Ammon's horn (tissue), 1 donor: ENCODE results near the gene SENP1.
"Not testable (repeated sequence)": the region's sequence is repeated elsewhere in the genome, so short reads cannot be mapped to it uniquely, and the experiment has no call there.

Source experiments
- DNase-seq: peaks from one replicate; pipeline ENCODE4 v3.0.0-alpha.2; 2016; ENCODE audit warnings: low spot score

The SENP1 gene

DNA sequence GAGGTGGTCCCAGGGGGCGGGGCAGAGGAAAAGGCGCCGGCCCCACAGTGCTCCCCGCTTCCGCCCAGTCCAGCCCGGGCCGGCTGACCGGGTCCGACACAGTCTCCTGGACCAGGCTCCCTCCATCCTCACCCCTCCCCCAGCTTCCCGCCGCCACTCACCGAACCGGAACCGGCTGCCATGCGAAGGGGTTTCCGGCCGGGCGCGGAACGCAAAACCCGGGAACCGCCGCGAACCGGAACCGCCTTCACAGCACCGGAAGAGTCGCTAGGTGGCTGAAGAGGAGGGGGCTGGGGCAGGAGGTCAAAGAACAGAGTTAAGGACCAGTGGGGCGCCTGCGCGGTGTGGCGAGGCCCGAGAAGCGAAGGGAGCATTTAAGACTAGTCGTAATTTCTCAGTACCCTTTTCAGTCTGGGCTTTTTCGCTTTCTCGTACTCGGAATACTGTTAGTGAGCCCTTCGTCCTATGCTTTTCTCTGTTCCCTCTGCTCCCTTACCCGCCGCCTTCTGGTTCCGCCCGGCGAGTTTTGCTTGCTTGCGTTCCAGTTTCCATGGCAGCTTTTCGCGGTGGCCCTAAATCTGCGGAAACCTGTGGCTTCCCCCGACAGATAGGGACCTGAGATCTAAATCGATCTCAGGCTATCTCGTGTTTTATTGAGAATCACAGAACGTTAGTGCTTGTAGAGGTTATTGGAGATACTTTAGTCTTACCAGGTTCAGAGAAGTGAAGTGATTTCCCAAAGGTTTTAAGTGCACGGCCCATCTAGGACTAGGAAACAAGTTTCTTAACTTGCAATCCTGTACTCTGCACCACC, at the start of gene SENP1:
Gene SENP1 (minus strand): TSS at position 213 of the 814 bp plus-strand sequence. CDS start 4,607 bp downstream, outside the sequence.
- peak; percentile 88 for DNase-seq

DNA sequence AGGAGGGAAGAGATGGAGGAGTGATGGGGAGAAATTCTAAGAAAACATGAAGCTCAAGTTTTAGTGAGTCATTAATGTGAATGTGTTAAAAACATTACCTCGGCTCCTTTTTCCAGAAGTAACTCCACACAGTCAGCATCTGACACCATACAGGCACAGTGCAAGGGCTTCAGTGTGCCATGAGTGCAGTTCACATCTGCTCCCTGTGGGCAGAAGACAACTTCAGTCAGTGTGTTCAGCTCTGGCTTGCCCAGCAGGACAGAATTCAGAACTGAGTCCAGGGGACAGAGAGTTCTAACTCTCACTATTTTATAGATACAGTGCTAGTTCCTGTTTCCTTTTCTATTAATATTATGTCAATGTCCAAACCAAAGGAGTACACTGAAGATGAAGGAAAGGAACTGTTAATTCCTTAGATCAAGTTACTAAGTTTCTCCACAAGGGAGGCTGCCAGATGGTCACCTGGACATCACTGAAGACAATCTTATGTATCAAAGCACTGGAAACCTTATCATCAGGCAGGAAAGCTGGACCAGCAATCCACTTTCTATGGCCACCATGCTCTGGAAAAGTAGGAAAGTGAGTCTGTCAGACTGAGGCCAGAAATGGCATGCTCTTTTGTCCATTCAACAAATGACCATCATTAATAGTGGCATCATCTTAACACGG, 45.4 kb upstream of the SENP1 start:
- no peak for DNase-seq

DNA sequence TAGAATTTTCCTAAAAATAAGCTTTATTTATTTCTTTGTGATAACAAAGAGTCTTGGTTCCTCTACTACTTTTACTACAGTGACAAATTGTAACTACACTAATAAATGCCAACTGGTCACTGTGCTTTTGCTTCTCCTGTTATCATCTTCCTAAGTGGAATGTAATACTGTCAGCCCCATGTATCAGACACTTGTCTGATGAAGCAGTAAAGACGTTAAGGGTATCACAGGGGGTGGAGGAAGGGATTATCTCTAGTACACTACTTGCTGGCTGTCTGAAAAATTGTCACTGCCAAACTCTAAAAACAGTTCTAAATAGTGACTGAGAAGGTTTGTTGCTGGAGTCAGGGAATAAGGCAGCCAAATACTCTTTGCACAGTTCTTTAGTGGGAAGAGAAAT, 40.1 kb upstream of the SENP1 start:
- DNase-seq, result no peak

DNA sequence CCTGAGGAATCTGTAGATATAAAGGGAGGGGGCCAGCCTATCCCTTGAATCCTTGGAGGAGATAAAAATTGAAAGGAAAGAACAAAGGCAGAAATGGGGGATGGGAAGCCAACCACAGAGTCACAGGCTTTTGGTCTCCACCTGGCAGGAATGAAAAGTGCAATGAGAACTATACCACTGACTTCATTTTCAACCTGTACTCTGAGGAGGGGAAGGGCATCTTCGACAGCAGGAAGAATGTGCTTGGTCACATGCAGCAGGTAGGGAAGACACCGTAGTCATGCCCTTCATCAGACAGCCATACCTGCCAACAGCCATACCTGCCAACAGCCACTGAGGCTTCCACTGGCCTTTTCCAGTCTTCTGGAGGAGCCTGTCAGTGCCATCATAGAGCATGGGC, 38.0 kb upstream of the SENP1 start:
- DNase-seq, result no peak

DNA sequence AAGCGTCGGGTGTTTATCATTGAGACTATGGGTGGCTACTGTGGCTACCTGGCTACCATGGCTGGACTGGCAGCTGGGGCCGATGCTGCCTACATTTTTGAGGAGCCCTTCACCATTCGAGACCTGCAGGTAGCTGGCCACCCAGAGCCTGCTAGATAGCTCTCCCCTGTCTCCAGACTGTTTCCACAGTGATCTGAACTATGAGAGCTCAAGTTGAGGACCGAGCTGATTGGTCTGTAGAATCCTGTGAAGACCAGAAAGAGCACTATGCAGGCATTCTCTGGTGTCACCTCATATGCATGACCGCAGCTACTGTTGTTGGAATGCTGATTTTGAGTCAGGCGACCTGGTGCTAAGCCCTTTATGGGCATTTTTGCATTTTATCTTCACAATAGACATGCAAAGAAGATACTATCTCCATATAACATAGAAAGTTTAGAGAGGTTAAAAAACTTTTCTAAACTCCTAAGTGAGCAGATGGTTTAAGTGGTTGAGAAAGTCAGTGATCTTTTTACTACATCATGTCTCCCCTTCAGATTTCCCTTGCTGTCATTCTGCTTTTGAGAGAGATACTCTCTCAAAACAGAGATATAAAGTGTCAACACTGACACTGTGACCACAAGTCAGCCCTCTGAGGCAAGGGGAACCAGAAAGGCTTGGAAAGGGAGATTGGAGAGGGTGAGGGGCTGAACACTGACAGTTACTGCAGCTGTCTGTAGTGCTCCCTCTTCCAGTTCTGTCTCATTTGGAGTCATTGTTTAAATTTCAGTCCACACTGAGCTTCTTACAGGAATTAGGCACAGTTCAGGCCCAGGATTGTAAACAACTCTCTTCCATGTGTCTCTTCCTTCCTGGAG, 37.2 kb upstream of the SENP1 start:
- no peak for DNase-seq

DNA sequence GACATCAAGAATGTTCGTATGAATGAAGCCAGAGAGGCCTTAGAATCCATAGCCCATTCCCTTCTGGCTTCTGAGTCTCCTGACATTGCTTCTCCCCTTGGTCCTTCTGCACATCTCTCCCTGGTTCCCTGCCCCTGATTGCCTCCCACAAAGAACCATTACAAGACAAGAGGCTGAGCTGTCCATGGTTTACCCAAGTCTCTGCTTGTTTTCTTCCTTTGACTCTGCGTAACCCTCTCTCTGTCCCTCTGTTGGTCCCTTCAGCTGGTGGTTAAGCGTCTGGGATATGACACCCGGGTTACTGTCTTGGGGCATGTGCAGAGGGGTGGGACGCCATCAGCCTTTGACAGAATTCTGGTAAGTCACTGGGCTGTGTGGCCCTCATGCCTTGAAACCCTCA, 29.1 kb upstream of the SENP1 start:
- DNase-seq, result no peak

DNA sequence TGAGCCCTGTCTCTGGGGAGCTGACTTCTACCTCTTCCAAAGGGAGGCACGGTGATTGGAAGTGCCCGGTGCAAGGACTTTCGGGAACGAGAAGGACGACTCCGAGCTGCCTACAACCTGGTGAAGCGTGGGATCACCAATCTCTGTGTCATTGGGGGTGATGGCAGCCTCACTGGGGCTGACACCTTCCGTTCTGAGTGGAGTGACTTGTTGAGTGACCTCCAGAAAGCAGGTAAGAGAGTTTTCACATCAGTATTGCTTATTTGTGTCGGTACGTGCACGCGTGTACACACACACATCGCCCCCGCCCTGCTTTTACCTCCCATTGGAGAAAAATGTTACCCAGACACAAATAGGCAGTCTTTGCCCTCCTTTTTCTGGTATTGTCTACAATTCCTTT, 26.9 kb upstream of the SENP1 start:
- DNase-seq, result no peak

DNA sequence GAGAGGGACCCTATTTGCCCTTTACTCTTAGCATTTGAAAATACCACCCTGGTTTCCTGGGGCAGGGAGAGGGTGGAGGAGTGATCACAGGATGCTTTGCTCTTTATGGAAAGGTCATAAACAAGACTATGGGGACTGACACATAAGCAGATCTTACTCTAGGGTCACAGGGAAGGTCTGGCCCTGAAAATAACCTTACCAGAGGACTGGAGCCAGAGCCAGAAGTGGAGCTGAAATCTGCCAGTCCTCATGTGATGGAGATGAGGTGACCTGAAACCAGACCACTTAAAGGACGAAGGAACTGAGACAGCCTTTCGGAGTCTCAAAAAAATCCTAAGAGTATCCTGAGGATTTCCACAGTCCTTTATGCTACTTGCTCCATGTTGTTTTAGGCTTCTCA, 25.6 kb upstream of the SENP1 start:
- no peak for DNase-seq

DNA sequence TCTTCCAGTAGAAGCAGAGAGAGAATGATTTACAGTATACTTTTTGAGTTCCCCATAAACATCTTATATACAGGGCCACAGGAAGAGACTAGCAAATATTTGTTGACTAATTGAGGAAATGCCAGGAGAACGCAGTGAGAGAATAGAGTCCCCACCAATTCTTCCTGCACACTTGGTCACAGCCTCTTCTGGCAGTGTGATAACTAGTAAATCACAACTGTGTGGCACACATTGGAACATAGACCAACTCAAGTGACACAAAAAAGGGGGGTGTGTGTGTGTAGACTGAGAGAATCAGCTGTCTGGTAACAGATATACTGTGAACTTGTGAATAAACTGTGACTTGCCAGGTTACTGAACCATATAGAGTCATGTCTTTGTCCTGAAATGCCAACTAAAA, 23.5 kb upstream of the SENP1 start:
- no peak for DNase-seq

DNA sequence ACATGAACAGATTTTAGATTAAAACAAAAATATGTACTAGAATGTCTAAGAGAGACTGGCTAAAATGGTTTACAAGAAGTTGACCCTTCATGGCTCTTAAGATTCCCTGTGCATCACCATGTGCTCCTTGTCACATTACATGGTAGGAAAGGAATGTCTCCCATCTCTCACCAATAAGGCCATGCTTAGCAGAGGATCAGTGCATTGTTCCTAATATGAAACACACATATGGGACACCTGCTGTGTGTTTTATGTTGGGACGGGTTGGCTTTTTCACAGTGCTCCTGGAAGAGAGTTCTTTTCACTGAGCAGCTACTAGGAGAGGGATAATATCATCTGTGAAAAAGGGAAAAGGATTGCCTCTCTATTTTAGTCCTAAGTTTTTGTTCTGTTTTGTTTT, 22.9 kb upstream of the SENP1 start:
- DNase-seq, result no peak

DNA sequence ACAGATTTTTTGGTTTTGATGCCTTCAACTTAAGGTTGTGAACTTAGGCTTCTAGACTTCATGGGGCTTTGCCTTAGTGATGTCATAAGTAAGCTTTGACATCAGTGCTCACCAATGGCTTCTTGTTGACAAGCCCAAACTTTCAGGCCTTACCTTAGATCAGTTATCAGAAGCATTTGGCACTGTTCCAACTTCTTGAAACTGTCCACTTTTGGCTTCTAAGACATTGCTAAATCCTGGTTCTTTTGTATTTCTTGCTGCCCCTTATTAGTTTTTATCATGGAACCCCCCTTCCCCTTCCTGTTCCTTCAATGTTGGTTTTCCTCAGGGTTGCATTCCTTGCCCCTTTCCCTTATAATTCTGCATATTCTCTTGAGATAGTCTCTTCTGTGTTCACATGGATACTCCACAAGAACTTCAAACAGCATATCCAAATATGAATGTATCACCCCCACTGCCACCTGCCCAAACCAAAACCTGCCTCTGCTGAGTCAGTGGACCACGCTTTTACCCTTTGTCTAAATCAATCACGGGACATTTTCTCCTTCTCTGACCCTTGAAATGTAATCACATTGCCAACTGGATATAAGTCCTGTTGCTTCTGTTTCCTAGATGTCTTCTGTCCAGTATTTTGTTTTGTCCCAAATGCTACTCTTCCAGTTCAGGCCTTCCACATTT, 21.2 kb upstream of the SENP1 start:
- no peak for DNase-seq

DNA sequence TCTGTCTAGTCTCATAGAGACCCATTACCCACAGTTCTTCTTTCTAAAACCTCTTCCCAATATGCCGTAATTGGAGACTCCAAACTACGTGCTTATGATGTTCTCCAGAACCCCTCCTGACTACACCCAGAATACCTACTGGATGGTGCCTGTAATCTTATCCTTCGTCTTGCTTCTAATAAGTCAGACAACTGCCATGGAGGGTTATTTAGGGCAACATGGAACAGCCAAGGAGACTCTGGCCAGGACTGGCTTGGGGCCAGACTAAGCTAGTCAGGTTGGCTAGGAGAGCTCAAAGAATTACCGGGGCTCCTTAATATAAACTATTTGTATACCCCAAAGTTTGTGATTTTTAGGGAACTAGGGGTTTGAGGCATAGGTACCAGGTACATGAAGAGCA, 20.1 kb upstream of the SENP1 start:
- DNase-seq, result no peak

DNA sequence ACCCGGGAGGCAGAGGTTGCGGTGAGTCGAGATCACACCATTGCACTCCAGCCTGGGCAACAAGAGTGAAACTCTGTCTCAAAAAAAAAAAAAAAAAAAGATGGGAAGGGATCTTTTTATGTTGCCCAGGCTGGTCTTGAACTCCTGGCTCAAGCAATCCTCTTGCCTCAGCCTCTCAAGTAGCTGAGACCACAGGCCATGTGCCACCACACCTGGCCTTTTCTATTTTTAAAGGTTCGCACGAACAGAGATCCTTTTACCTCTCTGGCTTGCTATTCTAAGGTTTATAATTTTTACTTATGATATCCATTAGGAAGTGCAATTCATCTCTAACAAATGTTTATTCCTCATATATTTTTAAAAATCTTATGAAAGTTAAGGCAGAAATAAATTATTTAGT, 19.7 kb upstream of the SENP1 start:
- not testable (repeated sequence) for DNase-seq

DNA sequence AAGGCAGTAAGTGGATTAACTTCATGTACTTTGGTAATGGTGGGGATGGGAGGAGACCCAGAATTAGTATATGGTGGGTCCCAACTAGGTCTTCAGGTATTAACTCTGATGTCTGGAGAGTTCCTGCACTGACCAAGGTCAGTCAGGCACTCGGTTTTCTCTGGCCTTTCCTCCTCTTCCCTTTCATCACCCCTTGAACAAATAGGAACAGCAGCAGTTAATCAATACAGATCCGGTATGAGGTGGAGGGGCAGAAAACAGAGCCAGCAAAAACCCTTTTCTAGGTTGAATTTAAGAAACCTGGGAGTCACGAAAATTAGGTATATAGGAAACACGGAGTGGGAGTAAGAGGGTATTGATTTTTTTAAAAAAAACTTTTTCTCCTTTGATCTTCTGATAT, 17.3 kb upstream of the SENP1 start:
- no peak for DNase-seq

DNA sequence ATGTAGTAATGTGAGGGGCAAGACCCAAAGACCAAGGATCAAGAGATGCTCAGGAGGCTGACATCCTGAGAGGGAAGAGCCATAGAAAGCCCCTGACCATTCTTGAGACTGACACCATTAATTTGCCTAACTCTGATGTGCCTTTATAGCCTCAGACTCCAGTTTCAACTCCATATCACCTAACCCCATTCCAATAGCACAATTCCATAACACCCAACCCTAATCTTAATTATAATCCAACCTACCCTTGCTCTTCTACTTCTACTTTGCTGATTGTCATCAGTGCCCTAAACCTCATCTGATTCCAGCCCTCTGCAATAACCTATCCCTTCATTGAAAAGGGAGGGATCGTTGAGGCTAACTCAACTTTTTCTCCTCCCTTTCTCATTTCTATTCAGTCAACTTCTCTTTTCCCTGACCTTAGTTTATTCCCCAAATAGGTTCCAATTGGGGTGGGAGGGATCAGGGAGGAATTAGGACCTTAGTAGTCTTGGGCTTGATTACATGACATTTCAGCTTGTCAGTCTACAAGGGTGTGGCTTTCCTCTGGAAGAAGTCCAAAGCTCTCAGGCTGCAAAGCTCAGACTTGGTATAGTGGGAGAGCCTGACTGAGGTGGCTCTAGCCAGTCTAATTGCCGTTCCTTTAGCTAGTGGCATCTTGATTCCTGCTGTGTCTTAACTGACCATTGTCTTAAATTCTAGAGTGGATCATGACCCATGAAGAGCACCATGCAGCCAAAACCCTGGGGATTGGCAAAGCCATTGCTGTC, 16.4 kb upstream of the SENP1 start:
- DNase-seq, result no peak

DNA sequence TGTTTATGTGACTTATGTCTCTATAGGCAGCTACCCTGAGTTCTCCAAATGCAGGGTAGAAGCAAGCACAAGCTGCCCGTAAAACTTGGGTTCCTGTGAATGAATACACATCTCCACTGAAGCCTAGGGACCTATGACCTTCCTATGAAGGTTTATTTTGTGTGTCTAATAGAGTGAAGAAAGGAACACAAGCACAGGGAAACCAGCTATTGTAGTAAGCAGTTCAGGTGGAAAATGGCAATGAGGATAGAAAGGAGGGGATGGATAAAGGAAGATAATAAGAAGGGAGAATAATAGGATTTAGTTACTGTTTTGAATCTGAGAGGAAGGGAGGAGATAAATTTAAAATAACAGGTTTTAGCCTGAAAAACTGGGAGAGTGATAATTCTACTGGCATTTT, 15.6 kb upstream of the SENP1 start:
- DNase-seq, result no peak

DNA sequence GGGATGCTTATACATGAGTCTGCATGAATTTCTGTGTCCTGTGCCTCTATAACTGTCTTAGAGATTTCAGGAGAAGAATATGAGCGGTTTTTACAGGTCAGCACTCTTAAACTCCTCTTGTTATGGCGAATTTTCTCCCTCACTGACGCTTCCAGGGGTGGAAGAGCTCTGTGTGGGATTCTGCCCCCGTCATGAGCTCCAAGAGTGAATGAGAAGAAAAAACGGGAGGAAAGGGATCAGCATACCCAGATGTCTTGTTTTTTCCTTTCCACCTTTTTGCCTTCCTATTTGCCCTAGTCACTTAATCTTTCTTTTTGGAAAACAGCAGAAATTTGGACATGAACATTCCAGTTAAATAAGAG, 13.9 kb upstream of the SENP1 start:
- peak; percentile 31 for DNase-seq

DNA sequence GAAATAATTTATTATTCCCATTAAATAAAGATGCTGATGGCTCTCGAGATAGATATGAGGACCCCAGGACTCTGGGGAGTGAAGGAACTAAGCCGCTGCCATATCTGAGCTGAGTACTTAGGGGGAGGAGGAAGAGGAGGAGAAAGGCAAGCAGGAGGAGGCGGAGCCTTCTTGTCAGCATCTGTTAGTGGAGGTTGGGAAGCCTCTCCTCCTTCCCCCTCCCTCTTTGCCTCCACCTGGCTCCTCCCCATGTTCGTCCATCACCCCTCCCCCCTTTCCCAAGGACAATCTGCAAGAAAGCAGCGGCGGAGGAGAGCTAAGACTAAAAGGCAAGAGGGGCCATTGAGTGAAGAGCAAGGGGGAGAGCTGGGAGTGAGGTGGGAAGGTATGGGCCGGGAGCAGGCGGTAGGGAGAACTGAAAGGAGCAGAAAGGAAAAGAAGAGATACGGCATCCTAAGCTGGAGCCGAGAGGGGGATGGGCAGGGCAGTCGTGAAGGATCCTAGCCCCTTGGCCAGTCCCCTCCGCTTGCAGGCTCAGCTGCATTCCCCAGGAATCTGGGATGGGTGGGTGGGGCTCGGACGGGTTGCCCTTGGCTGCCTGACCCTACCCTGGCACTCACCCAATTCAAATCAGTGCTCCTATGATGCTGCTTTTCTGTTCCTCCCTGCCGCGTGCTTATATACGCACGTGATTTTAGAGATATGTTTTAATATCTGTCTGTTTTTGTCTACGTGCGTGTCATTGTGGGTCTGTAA, 13.4 kb upstream of the SENP1 start, which contains the start of gene PFKM:
Gene PFKM (plus strand): TSS at position 287 of the 756 bp plus-strand sequence. CDS start 3,411 bp downstream, outside the sequence.
- peak; percentile 93 for DNase-seq

DNA sequence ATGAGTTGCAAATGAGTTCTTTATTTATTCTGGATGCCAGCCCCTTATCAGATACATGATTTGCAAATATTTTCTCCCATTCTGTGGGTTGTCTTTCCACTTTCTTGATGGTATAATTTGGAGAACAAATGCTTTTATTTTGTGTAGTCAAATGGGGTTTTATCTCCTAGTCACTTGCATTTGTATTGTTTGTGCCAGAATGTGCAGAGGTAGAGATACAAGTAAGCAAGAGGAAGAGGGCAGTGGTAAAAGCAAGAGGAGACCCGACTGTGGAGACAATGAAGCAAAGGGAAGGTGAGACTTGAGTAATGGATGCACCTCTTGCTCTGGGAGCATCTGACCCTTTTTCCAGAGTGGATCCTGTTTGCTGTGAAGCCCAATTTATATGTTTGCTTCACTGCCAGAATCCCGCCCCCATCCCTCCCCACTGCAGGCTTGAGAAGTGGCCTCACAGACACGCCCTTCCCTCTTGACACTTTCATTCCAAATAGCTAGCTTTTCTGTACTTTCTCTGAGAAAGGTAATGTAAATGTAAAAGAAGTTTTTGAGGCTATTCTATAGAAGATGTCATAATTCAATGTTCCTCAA, 12.5 kb upstream of the SENP1 start:
- no peak for DNase-seq

DNA sequence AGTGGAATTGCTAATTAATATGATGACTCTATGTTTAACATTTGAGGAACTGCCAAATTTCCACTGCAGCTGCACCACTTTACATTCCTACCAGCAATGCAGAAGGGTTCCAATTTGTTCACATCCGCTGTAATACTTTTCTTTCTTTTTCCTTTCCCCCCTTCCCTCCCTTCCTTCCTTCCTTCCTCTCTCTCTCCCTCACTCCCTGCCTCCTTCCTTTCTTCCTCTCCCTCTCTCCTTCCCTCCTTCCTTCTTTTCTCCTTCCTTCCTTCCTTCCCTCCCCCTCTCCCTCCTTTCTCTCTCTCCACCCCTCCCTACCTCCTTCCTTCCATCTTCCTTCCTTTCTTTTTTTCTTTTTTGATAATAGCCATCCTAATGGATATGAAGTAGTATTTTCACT, 10.1 kb upstream of the SENP1 start:
- DNase-seq, result no peak
